Mucosa of rectum (tissue), 2 donors: ENCODE results near the gene PSKH1.

ENCODE experiments used
- H3K27ac ChIP-seq, 2 donors: one replicate each; pipeline ENCODE4 v1.7.0; 2013; ENCODE audit warnings: inconsistent platforms in 2 of 2, low read depth in 2 of 2, low read length in 2 of 2
- H3K27me3 ChIP-seq, 2 donors: one replicate each; pipeline ENCODE4 v1.7.0; 2013; ENCODE audit warnings: low read length in 2 of 2; ENCODE audit not compliant: control insufficient read depth in 2 of 2, insufficient read depth in 2 of 2
- H3K36me3 ChIP-seq, 2 donors: one replicate each; pipeline ENCODE4 v1.7.0; 2013; ENCODE audit warnings: low read length in 2 of 2; ENCODE audit not compliant: control insufficient read depth in 2 of 2, insufficient read depth in 2 of 2
- H3K4me1 ChIP-seq, 2 donors: one replicate each; pipeline ENCODE4 v1.7.0; 2013; ENCODE audit warnings: low read length in 2 of 2, mild to moderate bottlenecking in 1 of 2; ENCODE audit not compliant: control insufficient read depth in 2 of 2, insufficient read depth in 2 of 2
- H3K4me3 ChIP-seq, 2 donors: one replicate each; pipeline ENCODE4 v1.7.0; 2013; ENCODE audit warnings: low read length in 2 of 2
- H3K9ac ChIP-seq, 2 donors: one replicate each; pipeline ENCODE4 v1.7.0; 2013; ENCODE audit warnings: low read length in 2 of 2, low read depth in 1 of 2, mild to moderate bottlenecking in 1 of 2
- H3K9me3 ChIP-seq, 2 donors: one replicate each; pipeline ENCODE4 v1.7.0; 2013; ENCODE audit warnings: low read length in 2 of 2; ENCODE audit not compliant: control insufficient read depth in 2 of 2
- donor health status: healthy.
- donor health status: Normal muscosa, but diverticular disease.

Gene PSKH1

GRCh38 chr16:67945392-67945933, 52.4 kb downstream of the PSKH1 start:
- peaks cover 6 to 46% of the 10 kb centered on the region in 2 donors for H3K36me3 ChIP-seq
- H3K9me3 ChIP-seq, result no peaks in the 10 kb centered on the region
- H3K27me3 ChIP-seq, result no peaks in the 10 kb centered on the region
- H3K4me3 ChIP-seq, result no peak overlapping the region
- H3K4me1 ChIP-seq, result peaks cover 9 to 11% of the 10 kb centered on the region in 2 donors
- no peak overlapping the region for H3K27ac ChIP-seq
- H3K9ac ChIP-seq, result no peak overlapping the region

- no peak overlapping the region for H3K4me3 ChIP-seq
- H3K27ac ChIP-seq, result no peak overlapping the region
- no peaks in the 10 kb centered on the region for H3K27me3 ChIP-seq
- peaks cover 9 to 11% of the 10 kb centered on the region in 2 donors for H3K4me1 ChIP-seq
- H3K36me3 ChIP-seq, result peaks cover 6 to 46% of the 10 kb centered on the region in 2 donors
- no peaks in the 10 kb centered on the region for H3K9me3 ChIP-seq
- H3K9ac ChIP-seq, result no peak overlapping the region
These were observed 53.1 kb downstream of the PSKH1 start for GRCh38 chr16:67946128-67946569.

DNA sequence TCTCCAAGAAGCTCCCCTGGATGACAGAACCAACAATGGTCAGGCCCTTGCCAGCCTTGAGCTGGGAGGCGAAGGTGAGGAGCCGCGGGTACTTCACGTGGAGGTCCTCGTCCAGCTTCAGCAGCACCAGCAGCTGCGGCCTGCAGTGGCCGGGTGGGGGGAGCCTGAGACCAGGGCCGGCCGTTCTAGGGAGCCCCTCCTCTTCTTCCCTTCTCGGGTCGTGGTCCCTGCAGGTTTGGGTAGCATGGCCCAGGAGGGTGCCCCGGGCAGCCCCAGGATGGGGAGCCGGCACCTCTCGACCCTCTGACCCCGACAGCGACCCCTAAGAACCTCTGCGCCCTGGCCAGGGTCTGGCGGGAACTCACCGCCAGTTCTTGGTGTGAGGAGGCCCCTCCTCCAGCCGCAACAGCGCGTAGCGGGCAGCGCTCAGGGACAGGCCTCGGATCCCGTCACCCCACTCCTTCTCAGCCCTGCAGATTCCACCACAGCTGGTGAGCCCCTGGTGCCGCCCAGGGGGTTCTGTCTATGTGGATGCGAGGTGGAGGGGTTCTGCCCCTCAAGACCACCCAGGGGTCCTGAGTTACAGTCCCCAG, 54.0 kb downstream of the PSKH1 start:
- H3K27me3 ChIP-seq, result no peaks in the 10 kb centered on the region
- no peak overlapping the region for H3K4me3 ChIP-seq
- no peak overlapping the region for H3K27ac ChIP-seq
- no peak overlapping the region for H3K9ac ChIP-seq
- H3K4me1 ChIP-seq, result peaks cover 11 to 14% of the 10 kb centered on the region in 2 donors
- peaks cover 6 to 53% of the 10 kb centered on the region in 2 donors for H3K36me3 ChIP-seq
- no peaks in the 10 kb centered on the region for H3K9me3 ChIP-seq

DNA sequence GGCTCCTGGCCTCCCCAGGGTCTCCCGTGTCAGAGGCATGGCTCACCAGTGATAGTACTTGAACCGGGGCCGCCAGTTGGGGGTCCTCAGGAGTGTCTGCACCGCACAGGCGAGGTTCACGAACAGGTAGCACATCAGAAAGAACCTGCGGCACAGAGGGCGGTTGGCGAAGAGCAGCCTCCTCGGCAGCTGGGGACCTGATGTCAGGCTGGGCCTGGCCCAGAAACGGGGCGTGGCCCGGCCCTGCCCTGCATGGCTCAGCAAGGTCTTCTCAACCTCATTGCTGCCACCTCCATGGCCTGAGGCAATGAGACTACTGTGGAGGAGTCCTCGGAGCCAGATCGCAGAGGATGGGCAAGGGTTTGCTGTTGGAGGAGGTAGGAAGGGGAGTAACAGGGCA, 55.0 kb downstream of the PSKH1 start:
- Histone ChIP-seq H3K27ac (no peak overlapping the region), H3K4me3 (no peak overlapping the region), H3K9me3 (no peaks in the 10 kb centered on the region), H3K36me3 (peaks cover 6 to 52% of the 10 kb centered on the region in 2 donors), H3K27me3 (no peaks in the 10 kb centered on the region), H3K4me1 (peaks cover 11 to 14% of the 10 kb centered on the region in 2 donors), H3K9ac (no peak overlapping the region)

DNA sequence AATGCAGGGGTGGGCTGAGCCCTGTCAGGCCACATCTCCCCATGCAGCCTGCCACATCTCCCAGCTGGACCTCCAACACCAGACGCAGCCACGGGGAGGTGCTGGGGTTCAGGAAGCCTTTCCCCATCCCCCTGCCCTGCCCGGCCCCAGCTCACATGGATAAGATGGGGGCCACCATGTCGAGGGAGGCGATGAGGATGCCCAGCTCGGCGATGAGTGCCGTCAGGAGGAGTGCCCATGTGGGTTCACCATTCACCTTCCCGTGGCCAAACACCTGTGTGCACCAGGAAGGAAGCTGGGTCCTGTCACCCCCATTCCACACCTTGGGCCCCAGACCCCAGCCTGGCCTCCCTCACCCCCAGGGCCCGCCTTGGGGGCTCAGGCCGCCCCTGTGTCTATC, 56.6 kb downstream of the PSKH1 start:
- no peak overlapping the region for H3K9ac ChIP-seq
- H3K27ac ChIP-seq, result no peak overlapping the region
- H3K27me3 ChIP-seq, result no peaks in the 10 kb centered on the region
- H3K4me3 ChIP-seq, result no peak overlapping the region
- no peaks in the 10 kb centered on the region for H3K9me3 ChIP-seq
- H3K36me3 ChIP-seq, result peaks cover 6 to 54% of the 10 kb centered on the region in 2 donors
- H3K4me1 ChIP-seq, result peaks cover 1 to 9% of the 10 kb centered on the region in 2 donors

DNA sequence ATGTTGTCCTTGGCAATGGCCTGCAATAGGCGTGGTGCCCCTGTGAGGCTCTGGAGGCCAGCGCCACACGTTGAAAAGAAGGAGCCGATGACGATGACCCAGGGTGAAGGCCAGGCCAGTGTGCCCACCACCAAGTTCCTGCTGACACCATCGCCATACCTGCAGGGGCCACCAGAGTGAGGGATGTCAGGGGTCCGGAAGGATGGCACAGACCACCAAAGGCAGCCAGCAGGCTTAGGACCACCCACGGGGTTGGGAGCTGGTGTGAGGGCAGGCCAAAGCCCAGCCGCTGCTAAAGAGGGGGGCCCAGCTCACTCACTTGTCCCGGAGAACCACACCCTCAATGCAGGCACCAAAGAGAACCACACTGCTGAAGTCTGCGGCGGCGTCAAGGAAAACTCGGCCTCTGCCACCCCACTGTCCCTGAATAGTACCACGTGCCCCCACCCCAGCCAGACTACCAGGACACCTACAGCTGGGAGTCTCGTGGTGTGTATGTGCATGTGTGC, 57.3 kb downstream of the PSKH1 start:
- Histone ChIP-seq H3K27me3 (no peaks in the 10 kb centered on the region), H3K27ac (no peak overlapping the region), H3K9ac (no peak overlapping the region), H3K36me3 (peaks cover 6 to 48% of the 10 kb centered on the region in 2 donors), H3K4me1 (peaks cover 0 to 6% of the 10 kb centered on the region in 2 donors), H3K9me3 (no peaks in the 10 kb centered on the region), H3K4me3 (no peak overlapping the region)

DNA sequence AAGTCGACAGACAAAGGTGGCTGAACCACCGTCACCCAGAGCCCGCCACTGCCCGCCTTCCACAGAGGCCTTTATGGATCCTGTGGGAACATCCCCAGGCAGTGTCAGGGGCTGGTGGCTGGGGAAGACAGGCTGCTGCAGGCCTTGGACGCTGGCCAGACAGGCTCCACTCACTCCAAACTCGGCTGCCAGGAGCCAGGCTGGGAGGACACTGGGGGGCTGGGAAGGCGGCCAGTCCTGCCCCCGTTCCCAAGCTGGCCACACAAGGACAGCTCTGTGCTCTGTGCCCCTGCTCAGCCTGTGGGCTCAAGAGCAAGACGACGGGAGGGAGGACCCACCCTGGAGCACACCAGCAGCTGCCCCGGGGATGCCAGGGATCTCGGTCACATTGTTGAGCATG, 58.4 kb downstream of the PSKH1 start:
- no peaks in the 10 kb centered on the region for H3K9me3 ChIP-seq
- H3K4me1 ChIP-seq, result peaks cover 0 to 6% of the 10 kb centered on the region in 2 donors
- no peaks in the 10 kb centered on the region for H3K27me3 ChIP-seq
- H3K36me3 ChIP-seq, result peaks cover 2 to 37% of the 10 kb centered on the region in 2 donors
- no peak overlapping the region for H3K27ac ChIP-seq
- no peak overlapping the region for H3K9ac ChIP-seq
- H3K4me3 ChIP-seq, result no peak overlapping the region

GRCh38 chr16:67953641-67954375, 60.8 kb downstream of the PSKH1 start:
- Histone ChIP-seq H3K27me3 (no peaks in the 10 kb centered on the region), H3K9ac (no peak overlapping the region), H3K36me3 (peaks cover 2 to 29% of the 10 kb centered on the region in 2 donors), H3K4me3 (no peak overlapping the region), H3K27ac (no peak overlapping the region), H3K4me1 (peaks cover 0 to 6% of the 10 kb centered on the region in 2 donors), H3K9me3 (no peaks in the 10 kb centered on the region)

DNA sequence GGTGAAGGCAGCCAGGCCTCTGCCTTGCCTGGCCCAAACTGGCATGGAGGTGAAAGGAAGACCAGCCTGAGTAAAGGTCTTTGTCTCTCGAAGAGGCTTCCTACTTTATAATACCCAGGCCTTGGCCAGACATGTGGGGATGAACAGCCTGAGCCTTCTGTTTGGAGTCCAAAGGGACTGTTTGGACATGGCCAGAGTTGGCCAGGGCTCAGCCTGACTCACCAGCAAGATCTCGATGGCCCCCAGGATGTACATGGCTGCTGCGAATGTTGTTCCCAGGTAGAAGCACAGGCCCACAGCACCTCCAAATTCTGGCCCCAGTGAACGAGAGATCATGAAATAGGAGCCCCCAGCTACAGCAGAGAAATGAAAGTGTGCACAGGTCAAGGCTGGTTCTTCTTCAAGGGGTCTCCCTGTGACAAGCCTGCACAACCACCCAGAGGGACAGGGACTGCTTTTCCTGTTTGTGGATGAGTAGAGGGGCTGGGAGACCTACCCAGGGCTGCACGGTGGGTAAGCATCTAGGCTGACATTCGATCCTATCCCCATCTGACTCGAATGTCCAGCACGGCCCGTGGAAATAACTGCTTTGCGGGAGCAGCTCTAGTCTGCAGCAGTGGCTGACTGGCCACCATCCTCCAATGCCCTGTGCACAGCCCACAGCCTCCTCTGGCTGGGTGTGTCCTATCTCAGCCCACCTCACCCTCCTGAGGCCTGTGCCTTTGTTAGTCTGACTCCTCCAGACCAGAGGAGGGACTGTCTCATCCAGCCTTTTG, 61.6 kb downstream of the PSKH1 start:
- Histone ChIP-seq H3K4me1 (peaks cover 0 to 12% of the 10 kb centered on the region in 2 donors), H3K27me3 (no peaks in the 10 kb centered on the region), H3K9ac (no peak overlapping the region), H3K9me3 (no peaks in the 10 kb centered on the region), H3K27ac (no peak overlapping the region), H3K36me3 (peaks cover 1 to 25% of the 10 kb centered on the region in 2 donors), H3K4me3 (no peak overlapping the region)
